Endothelial cell of umbilical vein (primary cell): Measurements from ENCODE around the gene ENG. TPM values are rescaled to one million over a fixed set of nuclear protein-coding genes. Genes with fewer than 3 reads are reported as not detected.
A peak's percentile ranks its signal among the peaks of the same experiment; 100 is the strongest.

Experiments used
- BruUV-seq: library from RNA; stranded (reverse); fragments of 400-500 nt; replicated peaks from 2 replicates; lab custom pipeline; 2021; lab: Mats Ljungman, UMichigan
- CTCF ChIA-PET: fragments of 300-600, 350-600 bp; sonication (Branson Sonifier 250); formaldehyde crosslinking; loops from one replicate; lab custom pipeline; 2021; ENCODE audit warnings: antibody characterized with exemption, inconsistent platforms; lab: Charles Lee
- POLR2A ChIA-PET: fragments of 300-600, 350-600 bp; sonication (Branson Sonifier 250); formaldehyde crosslinking; loops from one replicate; lab custom pipeline; 2021; ENCODE audit warnings: antibody characterized with exemption, inconsistent platforms; lab: Charles Lee
- DNase-seq: peaks from one replicate; pipeline ENCODE4 v3.0.0-alpha.2; 2011; ENCODE audit warnings: low read depth, low spot score
- FAIRE-seq: peaks from 2 replicates; lab custom pipeline; 2011; peaks lifted over from hg19 to GRCh38; lab: Jason Lieb, UNC
- H2AFZ ChIP-seq: 2 replicates; pipeline ENCODE4 v1.6.0; 2012; ENCODE audit warnings: low read depth, low read length, control low read depth, inconsistent platforms
- H3K27ac ChIP-seq: 2 replicates; pipeline ENCODE4 v1.5.1; 2011; ENCODE audit warnings: low read depth, mild to moderate bottlenecking, control low read depth, low read length, moderate library complexity; ENCODE audit not compliant: insufficient read depth
- H3K27me3 ChIP-seq, 2 experiments: 2 replicates each; pipeline versions ENCODE4 v1.6.0 to v1.6.1; 2011; ENCODE audit warnings: low read length in 2 of 2, mixed read lengths in 1 of 2; ENCODE audit not compliant: control insufficient read depth in 2 of 2, insufficient read depth in 2 of 2
- H3K36me3 ChIP-seq, 2 experiments: 2 replicates in 1 of 2; 3 replicates in 1 of 2; pipeline ENCODE4 v1.5.1; 2011; ENCODE audit warnings: low read length in 2 of 2, mild to moderate bottlenecking in 1 of 2, moderate library complexity in 1 of 2; ENCODE audit not compliant: control insufficient read depth in 2 of 2, insufficient read depth in 2 of 2; ENCODE audit errors: extremely low read depth in 1 of 2
- H3K4me1 ChIP-seq: 3 replicates; pipeline ENCODE4 v1.5.1; 2011; ENCODE audit warnings: mild to moderate bottlenecking, low read length; ENCODE audit not compliant: control insufficient read depth, insufficient read depth; ENCODE audit errors: extremely low read depth
- H3K4me2 ChIP-seq: 2 replicates; pipeline ENCODE4 v1.6.1; 2011; ENCODE audit warnings: low read length, control low read depth, mixed read lengths; ENCODE audit not compliant: insufficient read depth
- H3K4me3 ChIP-seq, 3 experiments: fragments of 200-600 bp in 1 of 3; sonication (generic), shearing (Covaris generic) in 1 of 3; replicated peaks in 1 of 3; 2 replicates each; pipeline ENCODE4 v1.5.1; 2011 to 2016; ENCODE audit warnings: control low read depth in 3 of 3, low read length in 3 of 3, mild to moderate bottlenecking in 2 of 3, inconsistent platforms in 1 of 3, low read depth in 1 of 3, moderate library complexity in 1 of 3; ENCODE audit not compliant: insufficient read depth in 1 of 3
- H3K79me2 ChIP-seq: 2 replicates; pipeline ENCODE4 v1.6.0; 2012; ENCODE audit warnings: low read length, inconsistent platforms; ENCODE audit not compliant: control insufficient read depth, insufficient read depth
- H3K9ac ChIP-seq: replicated peaks from 2 replicates; pipeline ENCODE3; 2011; ENCODE audit warnings: low read length, control low read depth; ENCODE audit not compliant: insufficient read depth; ENCODE audit errors: extremely low read depth
- H3K9me1 ChIP-seq: replicated peaks from 3 replicates; pipeline ENCODE4 v1.6.0; 2011; ENCODE audit warnings: mild to moderate bottlenecking, low read length; ENCODE audit not compliant: control insufficient read depth, insufficient read depth; ENCODE audit errors: extremely low read depth
- H3K9me3 ChIP-seq: replicated peaks from 2 replicates; pipeline ENCODE4 v1.5.1; 2012; ENCODE audit warnings: low read length, inconsistent platforms; ENCODE audit not compliant: control insufficient read depth, insufficient read depth
- H4K20me1 ChIP-seq: replicated peaks from 2 replicates; pipeline ENCODE3; 2011; ENCODE audit warnings: mild to moderate bottlenecking, low read length; ENCODE audit not compliant: control insufficient read depth, insufficient read depth; ENCODE audit errors: extremely low read depth
- CTCF ChIP-seq, 2 donors: IDR thresholded peaks; 1 replicate in 1 of 2; 2 replicates in 1 of 2; pipeline ENCODE4 v1.5.1; 2011; ENCODE audit warnings: low read length in 2 of 2, mild to moderate bottlenecking in 2 of 2, moderate library complexity in 2 of 2, control low read depth in 1 of 2, inconsistent platforms in 1 of 2, low read depth in 1 of 2; ENCODE audit not compliant: insufficient read depth in 1 of 2; ENCODE audit errors: extremely low read depth in 1 of 2
- EZH2 ChIP-seq: IDR thresholded peaks from 2 replicates; pipeline ENCODE4 v1.6.1; 2012; ENCODE audit warnings: borderline replicate concordance, low read depth, mild to moderate bottlenecking, moderate library complexity, low read length, inconsistent platforms; ENCODE audit not compliant: severe bottlenecking
- GATA2 ChIP-seq: IDR thresholded peaks from 2 replicates; pipeline ENCODE4 v1.7.0; 2011; ENCODE audit warnings: low read depth, mild to moderate bottlenecking, moderate library complexity, mixed read lengths, low read length; ENCODE audit not compliant: insufficient read length, insufficient read depth
- MAX ChIP-seq: IDR thresholded peaks from 2 replicates; pipeline ENCODE4 v1.6.1; 2011; ENCODE audit not compliant: insufficient read depth, insufficient read length
- MYC ChIP-seq: IDR thresholded peaks from one replicate; pipeline ENCODE4 v1.6.1; 2011; ENCODE audit warnings: mild to moderate bottlenecking, low read depth, low read length
- POLR2A ChIP-seq: IDR thresholded peaks from 2 replicates; pipeline ENCODE4 v1.6.1; 2012; ENCODE audit warnings: low read depth, mild to moderate bottlenecking, control low read depth, low read length
- dilution Hi-C: fragments of 300-500 bp; cut with MboI; formaldehyde crosslinking; loops from one replicate; pipeline ENCODE4 v1.15.0; 2019; ENCODE audit warnings: low sequenced_read_pairs; ENCODE audit not compliant: extremely low pct_ligation_motif_present
- intact Hi-C: fragments of 100-400 bp; cut with micrococcal nuclease; formaldehyde crosslinking; loops from one replicate; pipeline ENCODE4 v1.10.0; 2022
- polyA plus RNA-seq, 4 experiments: library from polyadenylated mRNA; depleted of rRNA in 3 of 4; stranded (reverse) in 3 of 4; unstranded in 1 of 4; fragments of >200 nt; gene quantifications; 2 replicates each; pipeline versions ENCODE4 v1.2.1 to v1.2.3, GENCODE V29; 2011 to 2012; ENCODE audit warnings: missing spikeins in 1 of 4
- total RNA-seq: library from RNA; stranded (reverse); gene quantifications from 2 replicates; pipeline ENCODE4 v1.2.3, GENCODE V29; 2021

Gene ENG
- total and polyA plus RNA-seq, 2 donors (not counting 3 experiments of a cell fraction or from before 2014, with no cell fraction given) = 338 to 728 TPM

- Histone ChIP-seq H3K27me3 (no peaks in the 10 kb centered on the region), H3K9me1 (no peaks in the 10 kb centered on the region), H3K27ac (peak overlapping the region; percentile 31), H2AFZ (peak overlapping the region; percentile 90), H3K4me1 (peaks cover 22% of the 10 kb centered on the region), H3K36me3 (peaks cover 0 to under 1% of the 10 kb centered on the region in 2 experiments), H4K20me1 (no peaks in the 10 kb centered on the region), H3K79me2 (peaks cover 18% of the 10 kb centered on the region), H3K9me3 (no peaks in the 10 kb centered on the region), H3K4me3 (peak overlapping the region in 2 of 3 experiments; percentile 36 to 44), H3K4me2 (peak overlapping the region; percentile 76), H3K9ac (peak overlapping the region; percentile 36)
- no peak for DNase-seq
- FAIRE-seq = no peak
- ChIA-PET POLR2A (no interaction called here), CTCF (interaction anchor here (1.8 kb wide), 1 partner anchor 43 kb away, joined by 5 read pairs; no protein-coding TSS in a partner anchor)
- intact Hi-C loops = no loop called here
- no TSS peak for BruUV-seq
- no peak for TF ChIP-seq MAX
- TF ChIP-seq POLR2A = no peak
- TF ChIP-seq GATA2 = no peak
- TF ChIP-seq CTCF (IDR thresholded peaks at IDR 0.05; ENCODE audit: extremely low read depth in 1 of 2, insufficient read depth in 1 of 2, low read depth in 1 of 2, low read length in 2 of 2) = no peak
- TF ChIP-seq MYC = no peak
- TF ChIP-seq EZH2 = no peak
- dilution Hi-C loops = no loop called here
Measured at GRCh38 chr9:127878001-127878651, 23.7 kb upstream of the ENG start.
